Loucy (cell line): ENCODE measurements around the gene LRSAM1.

Experiments
- H2AFZ ChIP-seq: fragments of 200-600 bp; sonication (generic); 2 replicates; pipeline ENCODE4 v1.6.0; 2016; ENCODE audit warnings: antibody characterized with exemption, mild to moderate bottlenecking, low read length, moderate library complexity
- H3F3A ChIP-seq: fragments of 200-600 bp; 2 replicates; pipeline ENCODE4 v1.6.0; 2016; ENCODE audit warnings: antibody characterized with exemption, low read depth, mild to moderate bottlenecking
- H3K27me3 ChIP-seq: fragments of 200-600 bp; sonication (generic); 2 replicates; pipeline ENCODE4 v1.6.1; 2014; ENCODE audit warnings: low read length, mild to moderate bottlenecking; ENCODE audit not compliant: insufficient read depth, poor library complexity, severe bottlenecking
- H3K36me3 ChIP-seq: fragments of 200-600 bp; sonication (generic); 2 replicates; pipeline ENCODE4 v1.6.1; 2016; ENCODE audit warnings: low read length; ENCODE audit not compliant: insufficient read depth
- H3K4me1 ChIP-seq: fragments of 200-600 bp; sonication (generic); 2 replicates; pipeline ENCODE4 v1.5.1; 2014; ENCODE audit warnings: low read length, mild to moderate bottlenecking; ENCODE audit not compliant: insufficient read depth, poor library complexity, severe bottlenecking
- H3K4me2 ChIP-seq: fragments of 200-600 bp; sonication (generic); 2 replicates; pipeline ENCODE4 v1.6.0; 2014; ENCODE audit warnings: antibody characterized with exemption, low read length, low read depth, mild to moderate bottlenecking; ENCODE audit not compliant: poor library complexity, severe bottlenecking
- H3K4me3 ChIP-seq: fragments of 200-600 bp; sonication (generic); 2 replicates; pipeline ENCODE4 v1.5.1; 2014; ENCODE audit warnings: low read length, mild to moderate bottlenecking, mixed read lengths; ENCODE audit not compliant: poor library complexity, severe bottlenecking
- H3K79me2 ChIP-seq: fragments of 200-600 bp; sonication (generic); 2 replicates; pipeline ENCODE4 v1.6.1; 2014; ENCODE audit warnings: low read length; ENCODE audit not compliant: insufficient read depth
- H3K9ac ChIP-seq: fragments of 200-600 bp; sonication (generic); 2 replicates; pipeline ENCODE4 v1.6.0; 2014; ENCODE audit warnings: mild to moderate bottlenecking, low read depth, low read length, moderate library complexity; ENCODE audit not compliant: poor library complexity, severe bottlenecking
- H3K9me2 ChIP-seq: fragments of 200-600 bp; sonication (generic); replicated peaks from 2 replicates; pipeline ENCODE4 v1.6.1; 2016; ENCODE audit warnings: low read depth, low read length, mixed read lengths
- H3K9me3 ChIP-seq: fragments of 200-600 bp; sonication (generic); 2 replicates; pipeline ENCODE4 v1.6.1; 2014; ENCODE audit warnings: mild to moderate bottlenecking, antibody characterized with exemption, low read length, low read depth; ENCODE audit not compliant: insufficient read depth
- H4K20me1 ChIP-seq: fragments of 200-600 bp; sonication (generic); 2 replicates; pipeline ENCODE4 v1.6.0; 2014; ENCODE audit warnings: antibody characterized with exemption, low read length, mild to moderate bottlenecking; ENCODE audit not compliant: insufficient read depth, poor library complexity, severe bottlenecking
- CTCF ChIP-seq: fragments of 200-600 bp; sonication (generic); conservative IDR thresholded peaks from 2 replicates; pipeline ENCODE4 v1.5.1; 2014; ENCODE audit warnings: mild to moderate bottlenecking, antibody characterized with exemption, low read length
- EZH2phosphoT487 ChIP-seq: fragments of 200-600 bp; IDR thresholded peaks from 2 replicates; pipeline ENCODE4 v1.6.1; 2018; ENCODE audit warnings: antibody characterized with exemption, mild to moderate bottlenecking, moderate library complexity, borderline replicate concordance

Gene LRSAM1

GRCh38 chr9:127541865-127542264 lies 90.6 kb downstream of the LRSAM1 start:
- no peaks in the 10 kb centered on the region for H3K27me3 ChIP-seq
- H3K9me2 ChIP-seq = no peaks in the 10 kb centered on the region
- H3K9me3 ChIP-seq = no peaks in the 10 kb centered on the region
- peaks cover 3% of the 10 kb centered on the region for H3K4me1 ChIP-seq
- H4K20me1 ChIP-seq = no peaks in the 10 kb centered on the region
- no peak overlapping the region for H3K4me2 ChIP-seq
- TF ChIP-seq CTCF = no peak
- TF ChIP-seq EZH2phosphoT487 = no peak
- H3F3A ChIP-seq = no peaks in the 10 kb centered on the region
- no peaks in the 10 kb centered on the region for H3K36me3 ChIP-seq
- peaks cover 35% of the 10 kb centered on the region; the same call in 1 of the 2 replicates for H3K79me2 ChIP-seq
- H2AFZ ChIP-seq = no peak overlapping the region
- H3K9ac ChIP-seq = no peak overlapping the region
- no peak overlapping the region for H3K4me3 ChIP-seq

GRCh38 chr9:127543221-127543620 lies 91.9 kb downstream of the LRSAM1 start:
- no peak overlapping the region for H3K4me2 ChIP-seq

GRCh38 chr9:127543973-127544533 lies 92.7 kb downstream of the LRSAM1 start:
- H3K4me3 ChIP-seq = no peak overlapping the region
- peaks cover 35% of the 10 kb centered on the region; the same call in 1 of the 2 replicates for H3K79me2 ChIP-seq

More at GRCh38 chr9:127543221-127543620, 91.9 kb downstream of the LRSAM1 start:
- H3K9me2 ChIP-seq = no peaks in the 10 kb centered on the region
- no peak overlapping the region for H3K4me3 ChIP-seq
- no peaks in the 10 kb centered on the region for H4K20me1 ChIP-seq
- H3K27me3 ChIP-seq = no peaks in the 10 kb centered on the region
- no peak overlapping the region for H3K9ac ChIP-seq
- H2AFZ ChIP-seq = no peak overlapping the region
- no peaks in the 10 kb centered on the region for H3F3A ChIP-seq
- no peaks in the 10 kb centered on the region for H3K36me3 ChIP-seq
- TF ChIP-seq CTCF (no peak), EZH2phosphoT487 (no peak)
- peaks cover 35% of the 10 kb centered on the region; the same call in 1 of the 2 replicates for H3K79me2 ChIP-seq
- H3K4me1 ChIP-seq = peaks cover 3% of the 10 kb centered on the region
- H3K9me3 ChIP-seq = no peaks in the 10 kb centered on the region

More at GRCh38 chr9:127543973-127544533, 92.7 kb downstream of the LRSAM1 start:
- H3K9ac ChIP-seq = no peak overlapping the region
- no peaks in the 10 kb centered on the region for H3K9me2 ChIP-seq
- no peaks in the 10 kb centered on the region for H3K36me3 ChIP-seq
- peaks cover 3% of the 10 kb centered on the region for H3K4me1 ChIP-seq
- H2AFZ ChIP-seq = no peak overlapping the region
- H4K20me1 ChIP-seq = no peaks in the 10 kb centered on the region
- no peaks in the 10 kb centered on the region for H3F3A ChIP-seq
- H3K9me3 ChIP-seq = no peaks in the 10 kb centered on the region
- H3K4me2 ChIP-seq = no peak overlapping the region
- TF ChIP-seq EZH2phosphoT487 (no peak), CTCF (no peak)
- no peaks in the 10 kb centered on the region for H3K27me3 ChIP-seq
